MM.1S (cell line): ENCODE results near the gene TLCD5.

ENCODE experiments used
- DNase-seq: peaks from one replicate; pipeline ENCODE4 v3.0.0-alpha.2; 2015
- H2AFZ ChIP-seq: fragments of 300-600 bp; sonication (generic); 2 replicates; pipeline ENCODE4 v1.6.0; 2016; ENCODE audit warnings: antibody characterized with exemption, low read length
- H3F3A ChIP-seq: fragments of 300-600 bp; sonication (generic); 2 replicates; pipeline ENCODE4 v1.6.1; 2016; ENCODE audit warnings: mild to moderate bottlenecking, antibody characterized with exemption, low read length, moderate library complexity, mixed read lengths; ENCODE audit not compliant: insufficient read depth
- H3K27ac ChIP-seq: fragments of 300-600 bp; sonication (generic); 2 replicates; pipeline ENCODE4 v1.5.1; 2016; ENCODE audit warnings: mild to moderate bottlenecking, low read length
- H3K27me3 ChIP-seq: fragments of 300-600 bp; sonication (generic); replicated peaks from 2 replicates; pipeline ENCODE4 v1.6.0; 2016; ENCODE audit warnings: low read length; ENCODE audit not compliant: insufficient read depth
- H3K36me3 ChIP-seq: fragments of 300-600 bp; sonication (generic); replicated peaks from 2 replicates; pipeline ENCODE4 v1.6.1; 2016; ENCODE audit warnings: mild to moderate bottlenecking, low read length, mixed read lengths; ENCODE audit not compliant: insufficient read depth
- H3K4me1 ChIP-seq: fragments of 300-600 bp; sonication (generic); 2 replicates; pipeline ENCODE4 v1.6.1; 2016; ENCODE audit warnings: low read length, mixed read lengths
- H3K4me2 ChIP-seq: fragments of 300-600 bp; sonication (generic); 2 replicates; pipeline ENCODE4 v1.6.0; 2016; ENCODE audit warnings: low read depth, low read length
- H3K4me3 ChIP-seq: fragments of 300-600 bp; sonication (generic); 2 replicates; pipeline ENCODE4 v1.5.1; 2016; ENCODE audit warnings: low read length, mixed read lengths
- H3K79me2 ChIP-seq: fragments of 300-600 bp; sonication (generic); 2 replicates; pipeline ENCODE4 v1.6.1; 2016; ENCODE audit warnings: mixed run types, low read length, mixed read lengths
- H3K9ac ChIP-seq: fragments of 300-600 bp; sonication (generic); 2 replicates; pipeline ENCODE4 v1.6.1; 2016; ENCODE audit warnings: low read length, mixed read lengths
- H3K9me2 ChIP-seq: fragments of 300-600 bp; sonication (generic); replicated peaks from 2 replicates; pipeline ENCODE4 v1.6.1; 2016; ENCODE audit warnings: mild to moderate bottlenecking, low read length, mixed read lengths; ENCODE audit not compliant: insufficient read depth
- H3K9me3 ChIP-seq: fragments of 300-600 bp; sonication (generic); replicated peaks from 2 replicates; pipeline ENCODE4 v1.6.1; 2016; ENCODE audit warnings: mild to moderate bottlenecking, low read length, mixed read lengths; ENCODE audit not compliant: insufficient read depth
- H4K20me1 ChIP-seq: fragments of 300-600 bp; sonication (generic); 2 replicates; pipeline ENCODE4 v1.6.1; 2016; ENCODE audit warnings: mild to moderate bottlenecking, low read length, moderate library complexity, mixed read lengths; ENCODE audit not compliant: insufficient read depth
- EZH2 ChIP-seq: fragments of 300-600 bp; sonication (generic); optimal IDR thresholded peaks from 2 replicates; pipeline ENCODE3; 2017; ENCODE audit warnings: low read depth, mild to moderate bottlenecking, antibody characterized with exemption, low read length, mixed read lengths
- EZH2phosphoT487 ChIP-seq: fragments of 300-600 bp; sonication (generic); IDR thresholded peaks from 2 replicates; pipeline ENCODE4 v1.6.1; 2018; ENCODE audit warnings: antibody characterized with exemption, low read length
- TF ChIP-seq, protein P1 (sequence below): fragments of 300-600 bp; sonication (generic); IDR thresholded peaks from 2 replicates; pipeline ENCODE4 v1.5.1; 2016; ENCODE audit warnings: antibody characterized with exemption, low read length, mixed read lengths

The TLCD5 gene

DNA sequence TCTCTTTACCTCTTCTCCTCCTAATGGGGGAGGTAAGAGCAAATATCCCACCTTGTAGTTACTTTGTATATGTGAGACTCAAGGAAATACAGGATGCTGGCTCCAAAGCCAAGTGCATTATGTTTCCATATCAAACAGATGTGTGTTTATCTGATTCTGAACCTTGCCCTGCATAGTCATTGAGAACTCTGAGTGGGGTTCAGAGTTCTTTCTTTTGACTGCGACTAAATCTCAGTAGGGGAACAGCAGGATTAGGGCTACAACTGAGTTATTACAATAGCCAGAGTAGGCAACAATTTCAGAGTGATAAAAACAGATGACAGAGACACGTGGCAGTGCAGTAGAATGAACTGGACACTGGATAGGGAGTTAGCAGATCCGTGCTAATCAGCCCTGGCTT is 34.1 kb upstream of the TLCD5 start:
- TF ChIP-seq EZH2: no peak
- Histone ChIP-seq H2AFZ (no peak overlapping the region), H3K36me3 (no peaks in the 10 kb centered on the region), H4K20me1 (no peaks in the 10 kb centered on the region), H3K27ac (no peak overlapping the region), H3K9ac (no peak overlapping the region), H3K9me2 (no peaks in the 10 kb centered on the region), H3K4me2 (no peak overlapping the region), H3F3A (no peaks in the 10 kb centered on the region), H3K4me1 (no peaks in the 10 kb centered on the region), H3K9me3 (no peaks in the 10 kb centered on the region), H3K79me2 (no peaks in the 10 kb centered on the region), H3K4me3 (no peak overlapping the region), H3K27me3 (no peaks in the 10 kb centered on the region)
- no peak for DNase-seq

DNA sequence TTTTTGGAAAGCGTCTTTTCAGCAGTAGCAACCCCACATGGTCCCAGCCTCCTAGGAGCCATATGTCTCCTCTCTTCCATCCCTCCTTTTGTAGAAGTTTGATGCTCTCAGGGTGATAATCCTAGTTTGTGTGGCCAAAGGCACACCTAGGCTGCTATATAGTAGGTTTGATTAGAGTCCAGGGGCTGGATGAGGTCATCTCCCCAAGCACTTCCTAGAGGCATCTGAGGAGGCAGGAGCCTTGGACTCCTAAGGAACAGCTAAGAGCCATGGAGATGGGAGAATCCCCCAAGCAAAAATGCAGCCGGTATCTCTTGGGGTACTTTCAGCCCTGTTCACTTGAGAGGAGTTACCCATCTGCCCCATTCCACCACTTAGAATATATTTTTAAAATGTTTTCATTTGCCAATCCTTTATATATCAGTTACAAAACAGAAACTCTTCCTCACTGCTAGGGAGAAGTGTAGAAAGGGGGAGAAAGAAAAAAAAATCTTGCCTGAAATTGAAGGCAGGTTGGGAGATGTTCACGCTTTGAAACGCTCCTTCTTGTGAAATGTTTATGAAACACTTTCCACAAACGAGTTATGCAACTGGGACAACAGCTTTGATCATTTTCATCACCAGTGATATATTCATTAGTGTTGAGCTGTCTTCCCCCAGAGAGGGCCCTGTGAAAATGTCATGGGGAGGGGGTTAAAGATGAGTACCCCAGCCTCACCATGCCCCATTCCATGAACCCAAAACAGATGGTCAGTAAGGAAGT is 31.9 kb upstream of the TLCD5 start:
- H3K9me2 ChIP-seq: no peaks in the 10 kb centered on the region
- no peak for DNase-seq
- no peaks in the 10 kb centered on the region for H3K27me3 ChIP-seq
- no peak overlapping the region for H3K4me2 ChIP-seq
- no peaks in the 10 kb centered on the region for H3F3A ChIP-seq
- H3K79me2 ChIP-seq: no peaks in the 10 kb centered on the region
- H4K20me1 ChIP-seq: no peaks in the 10 kb centered on the region
- no peak overlapping the region for H3K27ac ChIP-seq
- no peaks in the 10 kb centered on the region for H3K4me1 ChIP-seq
- H3K4me3 ChIP-seq: no peak overlapping the region
- no peak overlapping the region for H2AFZ ChIP-seq
- TF ChIP-seq, protein P1, sequence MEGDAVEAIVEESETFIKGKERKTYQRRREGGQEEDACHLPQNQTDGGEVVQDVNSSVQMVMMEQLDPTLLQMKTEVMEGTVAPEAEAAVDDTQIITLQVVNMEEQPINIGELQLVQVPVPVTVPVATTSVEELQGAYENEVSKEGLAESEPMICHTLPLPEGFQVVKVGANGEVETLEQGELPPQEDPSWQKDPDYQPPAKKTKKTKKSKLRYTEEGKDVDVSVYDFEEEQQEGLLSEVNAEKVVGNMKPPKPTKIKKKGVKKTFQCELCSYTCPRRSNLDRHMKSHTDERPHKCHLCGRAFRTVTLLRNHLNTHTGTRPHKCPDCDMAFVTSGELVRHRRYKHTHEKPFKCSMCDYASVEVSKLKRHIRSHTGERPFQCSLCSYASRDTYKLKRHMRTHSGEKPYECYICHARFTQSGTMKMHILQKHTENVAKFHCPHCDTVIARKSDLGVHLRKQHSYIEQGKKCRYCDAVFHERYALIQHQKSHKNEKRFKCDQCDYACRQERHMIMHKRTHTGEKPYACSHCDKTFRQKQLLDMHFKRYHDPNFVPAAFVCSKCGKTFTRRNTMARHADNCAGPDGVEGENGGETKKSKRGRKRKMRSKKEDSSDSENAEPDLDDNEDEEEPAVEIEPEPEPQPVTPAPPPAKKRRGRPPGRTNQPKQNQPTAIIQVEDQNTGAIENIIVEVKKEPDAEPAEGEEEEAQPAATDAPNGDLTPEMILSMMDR: no peak
- TF ChIP-seq EZH2phosphoT487: no peak
- TF ChIP-seq EZH2: no peak
- no peak overlapping the region for H3K9ac ChIP-seq
- no peaks in the 10 kb centered on the region for H3K36me3 ChIP-seq
- no peaks in the 10 kb centered on the region for H3K9me3 ChIP-seq

DNA sequence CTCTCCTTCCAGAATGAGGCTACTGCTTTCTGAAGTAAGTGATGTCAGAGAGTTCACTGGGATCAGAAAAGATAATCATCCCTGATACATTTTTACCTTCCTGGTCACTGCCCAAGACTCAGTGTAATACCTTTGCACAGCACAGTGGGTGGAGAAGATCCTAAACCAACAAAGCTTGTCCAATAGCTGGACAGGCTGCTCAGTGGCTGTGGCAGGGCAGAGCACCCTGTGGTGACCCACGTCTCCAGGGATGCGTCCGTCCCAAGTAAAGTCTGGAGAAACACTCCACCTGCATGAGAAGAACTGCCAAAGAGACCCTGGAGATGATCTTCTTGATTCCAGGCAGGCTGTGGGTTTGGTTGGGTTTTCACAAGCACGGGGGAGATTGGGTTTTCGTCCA is 31.0 kb upstream of the TLCD5 start:
- TF ChIP-seq EZH2phosphoT487 (no peak), EZH2 (no peak)
- TF ChIP-seq, protein P1: no peak
- H3K4me3 ChIP-seq: no peak overlapping the region
- no peak overlapping the region for H2AFZ ChIP-seq
- no peaks in the 10 kb centered on the region for H3K9me2 ChIP-seq
- H3K27ac ChIP-seq: no peak overlapping the region
- no peaks in the 10 kb centered on the region for H3K9me3 ChIP-seq
- no peak overlapping the region for H3K4me2 ChIP-seq
- DNase-seq: no peak
- H3K4me1 ChIP-seq: no peaks in the 10 kb centered on the region
- H3K9ac ChIP-seq: no peak overlapping the region
- no peaks in the 10 kb centered on the region for H3K36me3 ChIP-seq
- H4K20me1 ChIP-seq: no peaks in the 10 kb centered on the region
- no peaks in the 10 kb centered on the region for H3F3A ChIP-seq
- H3K79me2 ChIP-seq: no peaks in the 10 kb centered on the region
- no peaks in the 10 kb centered on the region for H3K27me3 ChIP-seq

DNA sequence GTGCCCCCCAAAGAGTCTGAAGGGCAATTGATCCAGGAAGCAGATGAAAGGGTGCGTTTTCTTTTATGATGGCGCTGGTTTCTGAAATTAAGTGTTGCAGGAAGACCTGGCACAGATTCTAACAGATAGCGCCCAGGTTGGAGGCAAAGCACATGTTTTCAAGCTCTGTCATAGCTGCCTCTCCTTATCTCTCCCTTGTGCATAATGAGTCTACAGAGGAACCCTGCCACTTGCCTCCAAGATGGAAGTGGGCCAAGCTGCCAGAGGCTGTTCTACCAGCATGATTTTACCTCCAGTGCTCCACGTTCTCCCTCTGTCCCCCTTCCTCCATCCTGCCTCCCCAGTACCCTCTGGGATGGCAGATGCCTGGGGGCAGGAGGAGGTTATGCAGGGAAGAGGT is 30.0 kb upstream of the TLCD5 start:
- H3K79me2 ChIP-seq: no peaks in the 10 kb centered on the region
- no peaks in the 10 kb centered on the region for H3F3A ChIP-seq
- no peaks in the 10 kb centered on the region for H3K36me3 ChIP-seq
- DNase-seq: no peak
- no peak overlapping the region for H3K4me3 ChIP-seq
- no peak overlapping the region for H3K9ac ChIP-seq
- H3K27ac ChIP-seq: no peak overlapping the region
- H3K4me2 ChIP-seq: no peak overlapping the region
- H2AFZ ChIP-seq: no peak overlapping the region
- H3K4me1 ChIP-seq: no peaks in the 10 kb centered on the region
- no peaks in the 10 kb centered on the region for H3K27me3 ChIP-seq
- H3K9me3 ChIP-seq: no peaks in the 10 kb centered on the region
- no peaks in the 10 kb centered on the region for H4K20me1 ChIP-seq
- TF ChIP-seq, protein P1: no peak
- H3K9me2 ChIP-seq: no peaks in the 10 kb centered on the region
